HepG2 (cell line): ENCODE measurements around the gene ALX3. TPM values are rescaled to one million over a fixed set of nuclear protein-coding genes. Genes with fewer than 3 reads are reported as not detected.

Source experiments
- ATAC-seq: fragments of 200-7000 bp; cut with Tn5 transposase; 3 replicates; pipeline ENCODE4 v1.9.1; 2020; ENCODE audit warnings: mild to moderate bottlenecking, moderate library complexity
- BruUV-seq: library from RNA; stranded (reverse); fragments of 400-500 nt; replicated peaks from 2 replicates; lab custom pipeline; 2021; lab: Mats Ljungman, UMichigan
- CTCF ChIA-PET: fragments of 300-600 bp; formaldehyde crosslinking; extraction: SDS; loops from one replicate; lab custom pipeline; 2021; ENCODE audit warnings: low total read pairs, inconsistent platforms, low intra/inter-chr PET ratio; lab: Yijun Ruan, JAX
- POLR2A ChIA-PET: fragments of 350-600 bp; sonication (Branson Sonifier 250); formaldehyde crosslinking; loops from one replicate; lab custom pipeline; 2020; ENCODE audit warnings: antibody characterized with exemption, inconsistent platforms; lab: Yijun Ruan, JAX
- DNase-seq: peaks from one replicate; pipeline ENCODE4 v3.0.0-alpha.2; 2015; ENCODE audit warnings: low spot score
- FAIRE-seq: peaks from 3 replicates; lab custom pipeline; 2011; peaks lifted over from hg19 to GRCh38; lab: Jason Lieb, UNC
- H2AFZ ChIP-seq: one replicate; pipeline ENCODE4 v1.6.1; 2011; ENCODE audit warnings: low read length, inconsistent platforms
- H3K27ac ChIP-seq: fragments of 300-600 bp; 3 replicates; pipeline ENCODE4 v1.8.0; 2011; ENCODE audit warnings: mixed run types, mild to moderate bottlenecking, mixed read lengths, low read length, inconsistent platforms; ENCODE audit not compliant: insufficient read depth; ENCODE audit errors: extremely low read length
- H3K27me3 ChIP-seq, 2 experiments: fragments of 200-600 bp in 1 of 2; 2 replicates in 1 of 2; 3 replicates in 1 of 2; pipeline versions ENCODE4 v1.6.0 to v1.8.0; 2011; ENCODE audit warnings: low read length in 2 of 2, mild to moderate bottlenecking in 2 of 2, moderate library complexity in 2 of 2, inconsistent platforms in 1 of 2; ENCODE audit not compliant: insufficient read depth in 2 of 2, control insufficient read depth in 1 of 2
- H3K36me3 ChIP-seq, 2 experiments: fragments of 200-600 bp in 1 of 2; replicated peaks in 1 of 2; 2 replicates in 1 of 2; 3 replicates in 1 of 2; pipeline versions ENCODE4 v1.5.1 to v1.8.0; 2011; ENCODE audit warnings: low read length in 2 of 2, inconsistent platforms in 1 of 2; ENCODE audit not compliant: insufficient read depth in 2 of 2, control insufficient read depth in 1 of 2
- H3K4me1 ChIP-seq: 2 replicates; pipeline ENCODE4 v1.5.1; 2012; ENCODE audit warnings: low read length, inconsistent platforms; ENCODE audit not compliant: insufficient read depth
- H3K4me2 ChIP-seq: 2 replicates; pipeline ENCODE4 v1.6.0; 2011; ENCODE audit warnings: low read depth, low read length, inconsistent platforms
- H3K4me3 ChIP-seq, 3 experiments: fragments of 200-600 bp in 1 of 3; sonication (generic), shearing (Covaris generic) in 1 of 3; replicated peaks in 1 of 3; 2 replicates each; pipeline ENCODE4 v1.5.1; 2011 to 2016; ENCODE audit warnings: low read length in 3 of 3, inconsistent platforms in 2 of 3, low read depth in 2 of 3, mild to moderate bottlenecking in 2 of 3, control low read depth in 1 of 3, mixed read lengths in 1 of 3; ENCODE audit not compliant: insufficient read depth in 1 of 3
- H3K79me2 ChIP-seq: one replicate; pipeline ENCODE4 v1.6.1; 2011; ENCODE audit warnings: low read length, inconsistent platforms; ENCODE audit not compliant: insufficient read depth
- H3K9ac ChIP-seq: 2 replicates; pipeline ENCODE4 v1.6.0; 2011; ENCODE audit warnings: mild to moderate bottlenecking, low read depth, low read length, inconsistent platforms; ENCODE audit not compliant: insufficient read depth
- H3K9me3 ChIP-seq: 2 replicates; pipeline ENCODE4 v1.5.1; 2012; ENCODE audit warnings: mild to moderate bottlenecking, low read length
- H4K20me1 ChIP-seq: 2 replicates; pipeline ENCODE4 v1.6.0; 2011; ENCODE audit warnings: inconsistent platforms, mild to moderate bottlenecking, low read length, moderate library complexity; ENCODE audit not compliant: insufficient read depth
- ATF1 ChIP-seq: IDR thresholded peaks from 2 replicates; pipeline ENCODE4 v1.6.1; 2016; ENCODE audit warnings: mild to moderate bottlenecking, control low read depth
- FOXO1 ChIP-seq: sonication (generic); formaldehyde crosslinking; IDR thresholded peaks from 2 replicates; pipeline ENCODE4 v1.4.0; 2020; ENCODE audit warnings: missing genetic modification reagents
- MXD4 ChIP-seq: IDR thresholded peaks from 2 replicates; pipeline ENCODE4 v1.6.1; 2016; ENCODE audit warnings: mild to moderate bottlenecking, missing biosample characterization, missing genetic modification reagents
- RFXANK ChIP-seq: IDR thresholded peaks from 2 replicates; pipeline ENCODE4 v1.6.1; 2016
- TRIM24 ChIP-seq: sonication (generic); formaldehyde crosslinking; IDR thresholded peaks from 2 replicates; pipeline ENCODE4 v1.8.0; 2022; ENCODE audit warnings: mild to moderate bottlenecking, missing genetic modification reagents
- U2AF2 ChIP-seq: fragments of 200-400 bp; formaldehyde crosslinking; IDR thresholded peaks from 2 replicates; pipeline ENCODE4 v1.6.1; 2017; ENCODE audit warnings: low read depth, mild to moderate bottlenecking, low read length
- ZNF30 ChIP-seq: sonication (generic); formaldehyde crosslinking; IDR thresholded peaks from 2 replicates; pipeline ENCODE4 v1.5.0; 2020; ENCODE audit warnings: mild to moderate bottlenecking, missing genetic modification reagents
- ZNF605 ChIP-seq: sonication (generic); formaldehyde crosslinking; IDR thresholded peaks from 2 replicates; pipeline ENCODE4 v1.8.0; 2022; ENCODE audit warnings: mild to moderate bottlenecking, missing genetic modification reagents
- ZNF83 ChIP-seq: sonication (generic); formaldehyde crosslinking; IDR thresholded peaks from 2 replicates; pipeline ENCODE4 v1.4.0; 2020; ENCODE audit warnings: missing genetic modification reagents, mild to moderate bottlenecking, borderline replicate concordance
- WGBS: methylation state at CpG from one replicate; pipeline ENCODE4 v1.1.6; 2017; ENCODE audit warnings: low lambda C conversion rate; 5-methylcytosine and 5-hydroxymethylcytosine counted together
- in situ Hi-C: cut with HindIII; loops from 2 replicates; pipeline ENCODE4 v1.10.0; 2017; ENCODE audit warnings: low pct_unique_long_range_greater_than_20kb; ENCODE audit not compliant: extremely low pct_ligation_motif_present
- intact Hi-C: fragments of 100-400 bp; cut with micrococcal nuclease; formaldehyde crosslinking; loops from one replicate; pipeline ENCODE4 v1.10.0; 2022; ENCODE audit not compliant: unreplicated experiment
- polyA plus RNA-seq, 8 experiments: library from polyadenylated mRNA; depleted of rRNA in 3 of 8; stranded (reverse) in 7 of 8; unstranded in 1 of 8; fragments of >200 nt; fragmentation: Illumina TruSeq in 4 of 8; extraction: Trizol in 4 of 8; gene quantifications; 2 replicates each; pipeline versions ENCODE4 v1.2.1 to v1.2.3, GENCODE V29; 2011 to 2016; ENCODE audit warnings: low read depth in 4 of 8, missing spikeins in 1 of 8, mixed read lengths in 1 of 8; ENCODE audit not compliant: insufficient read depth in 1 of 8
- total RNA-seq, 5 experiments: library from RNA; depleted of rRNA; stranded (reverse); fragments of >200 nt; fragmentation: Illumina TruSeq; extraction: Trizol; gene quantifications; 2 replicates each; pipeline ENCODE4 v1.2.3, GENCODE V29; 2016; ENCODE audit warnings: low read depth in 1 of 5
- TF ChIP-seq, protein P1 (sequence below): sonication (generic); formaldehyde crosslinking; IDR thresholded peaks from 2 replicates; pipeline ENCODE4 v1.4.0; 2020; ENCODE audit warnings: missing genetic modification reagents, borderline replicate concordance
- TF ChIP-seq, protein P2 (sequence below): sonication (generic); formaldehyde crosslinking; IDR thresholded peaks from 2 replicates; pipeline ENCODE4 v1.5.0; 2020; ENCODE audit warnings: missing genetic modification reagents, mild to moderate bottlenecking, borderline replicate concordance

Gene ALX3
- total and polyA plus RNA-seq, 2 of the 13 experiments (the other 11 are each of a cell fraction or from before 2014, with no cell fraction given): not detected

DNA sequence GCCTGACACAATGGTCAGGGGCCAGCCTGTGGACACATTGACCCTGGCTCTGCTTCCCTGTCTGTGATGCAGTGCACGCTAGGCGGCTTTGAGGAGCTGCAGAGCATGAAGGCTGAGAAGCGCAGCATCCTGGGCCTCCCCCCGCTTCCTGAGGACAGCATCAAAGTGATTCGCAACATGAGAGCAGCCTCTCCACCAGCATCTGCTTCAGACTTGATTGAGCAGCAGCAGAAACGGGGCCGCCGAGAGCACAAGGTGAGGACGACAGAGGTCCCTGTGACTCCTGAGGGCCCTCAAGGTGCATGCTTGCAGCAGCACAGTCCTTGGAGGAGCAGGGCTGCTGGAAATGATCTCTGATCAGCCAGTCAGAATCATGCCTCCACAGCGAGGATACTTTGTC is 27.5 kb downstream of the ALX3 start:
- H3K27me3 ChIP-seq: no peaks in the 10 kb centered on the region
- H3K27ac ChIP-seq: no peak overlapping the region
- in situ Hi-C loops (no loop called here), intact Hi-C loops (no loop called here)
- no peak overlapping the region for H3K4me2 ChIP-seq
- 96% methylated on average over 9 of the region's 10 CpGs for WGBS
- ChIA-PET CTCF (no interaction called here), POLR2A (no interaction called here)
- TF ChIP-seq ZNF83 (CRISPR knock-in tag) (no peak), ATF1 (CRISPR knock-in tag) (no peak), MXD4 (CRISPR knock-in tag) (no peak), ZNF605 (CRISPR knock-in tag) (no peak), TRIM24 (CRISPR knock-in tag) (no peak), ZNF30 (CRISPR knock-in tag) (no peak), U2AF2 (no peak), FOXO1 (CRISPR knock-in tag) (no peak), RFXANK (no peak)
- TF ChIP-seq, protein P1, sequence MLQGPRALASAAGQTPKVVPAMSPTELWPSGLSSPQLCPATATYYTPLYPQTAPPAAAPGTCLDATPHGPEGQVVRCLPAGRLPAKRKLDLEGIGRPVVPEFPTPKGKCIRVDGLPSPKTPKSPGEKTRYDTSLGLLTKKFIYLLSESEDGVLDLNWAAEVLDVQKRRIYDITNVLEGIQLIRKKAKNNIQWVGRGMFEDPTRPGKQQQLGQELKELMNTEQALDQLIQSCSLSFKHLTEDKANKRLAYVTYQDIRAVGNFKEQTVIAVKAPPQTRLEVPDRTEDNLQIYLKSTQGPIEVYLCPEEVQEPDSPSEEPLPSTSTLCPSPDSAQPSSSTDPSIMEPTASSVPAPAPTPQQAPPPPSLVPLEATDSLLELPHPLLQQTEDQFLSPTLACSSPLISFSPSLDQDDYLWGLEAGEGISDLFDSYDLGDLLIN (CRISPR knock-in tag): no peak
- TF ChIP-seq, protein P2, sequence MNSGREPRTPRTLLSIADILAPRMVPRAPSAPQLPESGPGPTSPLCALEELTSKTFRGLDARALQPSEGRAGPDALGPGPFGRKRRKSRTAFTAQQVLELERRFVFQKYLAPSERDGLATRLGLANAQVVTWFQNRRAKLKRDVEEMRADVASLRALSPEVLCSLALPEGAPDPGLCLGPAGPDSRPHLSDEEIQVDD (CRISPR knock-in tag): no peak
- H3K79me2 ChIP-seq: no peaks in the 10 kb centered on the region
- no peak overlapping the region for H2AFZ ChIP-seq
- no TSS peak for BruUV-seq
- DNase-seq (no peak), ATAC-seq (no peak), FAIRE-seq (no peak)
- H3K36me3 ChIP-seq: peaks cover 43 to 91% of the 10 kb centered on the region in 2 experiments
- no peaks in the 10 kb centered on the region for H4K20me1 ChIP-seq
- no peak overlapping the region for H3K4me3 ChIP-seq
- H3K4me1 ChIP-seq: peaks cover 8% of the 10 kb centered on the region
- H3K9me3 ChIP-seq: no peaks in the 10 kb centered on the region
- H3K9ac ChIP-seq: no peak overlapping the region
